Keratinocyte (primary cell): ENCODE data around the gene MAP1LC3B. TPM values are rescaled to one million over a fixed set of nuclear protein-coding genes. Genes with fewer than 3 reads are reported as not detected.

Experiments
- DNase-seq: peaks from one replicate; pipeline ENCODE4 v3.0.0-alpha.2; 2011; ENCODE audit warnings: low read depth, missing footprints, low spot score
- FAIRE-seq: peaks from 2 replicates; lab custom pipeline; 2011; peaks lifted over from hg19 to GRCh38; lab: Jason Lieb, UNC
- H2AFZ ChIP-seq: 2 replicates; pipeline ENCODE4 v1.6.0; 2012; ENCODE audit warnings: low read length, control low read depth, inconsistent platforms; ENCODE audit not compliant: control insufficient read depth
- H3K27ac ChIP-seq: 2 replicates; pipeline ENCODE4 v1.5.1; 2011; ENCODE audit warnings: low read length; ENCODE audit not compliant: control insufficient read depth, insufficient read depth
- H3K27me3 ChIP-seq: 3 replicates; pipeline ENCODE4 v1.6.0; 2011; ENCODE audit warnings: low read length; ENCODE audit not compliant: control insufficient read depth, insufficient read depth; ENCODE audit errors: extremely low read depth
- H3K36me3 ChIP-seq, 2 experiments: 2 replicates in 1 of 2; 3 replicates in 1 of 2; pipeline ENCODE4 v1.5.1; 2011; ENCODE audit warnings: low read length in 2 of 2, mild to moderate bottlenecking in 1 of 2; ENCODE audit not compliant: control insufficient read depth in 2 of 2, insufficient read depth in 2 of 2; ENCODE audit errors: extremely low read depth in 1 of 2
- H3K4me1 ChIP-seq: 3 replicates; pipeline ENCODE4 v1.5.1; 2011; ENCODE audit warnings: low read length; ENCODE audit not compliant: control insufficient read depth, insufficient read depth; ENCODE audit errors: extremely low read depth
- H3K4me2 ChIP-seq: 3 replicates; pipeline ENCODE4 v1.6.0; 2011; ENCODE audit warnings: low read depth, low read length; ENCODE audit not compliant: control insufficient read depth, insufficient read depth; ENCODE audit errors: extremely low read depth
- H3K4me3 ChIP-seq, 3 experiments: fragments of 200-600 bp in 1 of 3; sonication (generic) in 1 of 3; 2 replicates in 2 of 3; 3 replicates in 1 of 3; pipeline ENCODE4 v1.5.1; 2011 to 2016; ENCODE audit warnings: low read length in 3 of 3, mild to moderate bottlenecking in 3 of 3, control low read depth in 2 of 3, inconsistent platforms in 1 of 3, low read depth in 1 of 3, mixed read lengths in 1 of 3, mixed run types in 1 of 3, moderate library complexity in 1 of 3; ENCODE audit not compliant: control insufficient read depth in 2 of 3, insufficient read depth in 2 of 3; ENCODE audit errors: extremely low read depth in 1 of 3
- H3K79me2 ChIP-seq: 2 replicates; pipeline ENCODE4 v1.6.0; 2012; ENCODE audit warnings: low read length; ENCODE audit not compliant: control insufficient read depth, insufficient read depth
- H3K9ac ChIP-seq: 3 replicates; pipeline ENCODE4 v1.6.0; 2011; ENCODE audit warnings: low read length; ENCODE audit not compliant: control insufficient read depth, insufficient read depth; ENCODE audit errors: extremely low read depth
- H3K9me1 ChIP-seq: 3 replicates; pipeline ENCODE4 v1.6.0; 2011; ENCODE audit warnings: low read length; ENCODE audit not compliant: control insufficient read depth, insufficient read depth; ENCODE audit errors: extremely low read depth
- H3K9me3 ChIP-seq: 2 replicates; pipeline ENCODE4 v1.5.1; 2012; ENCODE audit warnings: low read depth, low read length; ENCODE audit not compliant: control insufficient read depth
- H4K20me1 ChIP-seq: 3 replicates; pipeline ENCODE4 v1.6.0; 2011; ENCODE audit warnings: low read length; ENCODE audit not compliant: control insufficient read depth, insufficient read depth; ENCODE audit errors: extremely low read depth
- CTCF ChIP-seq, 3 experiments: IDR thresholded peaks in 1 of 3; conservative IDR thresholded peaks in 1 of 3; optimal IDR thresholded peaks in 1 of 3; 2 replicates in 2 of 3; 3 replicates in 1 of 3; pipeline versions ENCODE3 to v1.5.1; 2011; ENCODE audit warnings: low read length in 3 of 3, mild to moderate bottlenecking in 3 of 3, moderate library complexity in 2 of 3, control low read depth in 1 of 3, inconsistent platforms in 1 of 3; ENCODE audit not compliant: insufficient read depth in 2 of 3; ENCODE audit errors: extremely low read depth in 1 of 3
- EZH2 ChIP-seq: IDR thresholded peaks from one replicate; pipeline ENCODE4 v1.6.1; 2012; ENCODE audit warnings: inconsistent platforms, mild to moderate bottlenecking, low read length, moderate library complexity
- dilution Hi-C: fragments of 300-500 bp; cut with MboI; formaldehyde crosslinking; loops from one replicate; pipeline ENCODE4 v1.7.0; 2020; ENCODE audit warnings: low sequenced_read_pairs; ENCODE audit not compliant: extremely low pct_ligation_motif_present
- polyA plus RNA-seq, 5 experiments: library from polyadenylated mRNA; depleted of rRNA in 3 of 5; stranded (reverse) in 3 of 5; stranded (forward) in 1 of 5; unstranded in 1 of 5; fragments of >200 nt; gene quantifications; 1 replicate in 1 of 5; 2 replicates in 3 of 5; 3 replicates in 1 of 5; pipeline versions ENCODE4 v1.2.1 to v1.2.3, GENCODE V29; 2011 to 2012; ENCODE audit warnings: missing spikeins in 2 of 5, low read depth in 1 of 5, low replicate concordance in 1 of 5

Gene MAP1LC3B
- polyA plus RNA-seq, 1 donor (not counting 4 experiments of a cell fraction or from before 2014, with no cell fraction given): 50.3 TPM

- peaks cover 11 to 19% of the 10 kb centered on the region in 2 experiments for H3K36me3 ChIP-seq
- H2AFZ ChIP-seq: no peak overlapping the region
- dilution Hi-C loops: no loop called here
- H3K4me3 ChIP-seq: no peak overlapping the region
- no peaks in the 10 kb centered on the region for H3K9me3 ChIP-seq
- no peaks in the 10 kb centered on the region for H3K9me1 ChIP-seq
- H3K79me2 ChIP-seq: peaks cover 16% of the 10 kb centered on the region
- H4K20me1 ChIP-seq: no peaks in the 10 kb centered on the region
- FAIRE-seq (no peak), DNase-seq (no peak)
- H3K27ac ChIP-seq: no peak overlapping the region
- no peaks in the 10 kb centered on the region for H3K27me3 ChIP-seq
- TF ChIP-seq CTCF (optimal IDR thresholded peaks at IDR 0.05 in 1 of 3, IDR thresholded peaks at IDR 0.05 in 1 of 3, conservative IDR thresholded peaks at IDR 0.05 in 1 of 3; ENCODE audit: extremely low read depth in 1 of 3, insufficient read depth in 2 of 3, low read length in 3 of 3) (no peak), EZH2 (no peak)
- H3K4me2 ChIP-seq: no peak overlapping the region
- H3K4me1 ChIP-seq: peaks cover 5% of the 10 kb centered on the region
- no peak overlapping the region for H3K9ac ChIP-seq
Measured at GRCh38 chr16:87345726-87346424, 46.3 kb upstream of the MAP1LC3B start.

GRCh38 chr16:87346517-87347060, 45.5 kb upstream of the MAP1LC3B start:
- dilution Hi-C loops: no loop called here
- H4K20me1 ChIP-seq: no peaks in the 10 kb centered on the region
- H3K4me3 ChIP-seq: no peak overlapping the region
- H3K4me2 ChIP-seq: no peak overlapping the region
- H3K9ac ChIP-seq: no peak overlapping the region
- no peak overlapping the region for H2AFZ ChIP-seq
- FAIRE-seq (no peak), DNase-seq (no peak)
- no peaks in the 10 kb centered on the region for H3K9me3 ChIP-seq
- H3K4me1 ChIP-seq: peaks cover 5% of the 10 kb centered on the region
- no peaks in the 10 kb centered on the region for H3K9me1 ChIP-seq
- no peak for TF ChIP-seq EZH2
- no peak for TF ChIP-seq CTCF (optimal IDR thresholded peaks at IDR 0.05 in 1 of 3, IDR thresholded peaks at IDR 0.05 in 1 of 3, conservative IDR thresholded peaks at IDR 0.05 in 1 of 3; ENCODE audit: extremely low read depth in 1 of 3, insufficient read depth in 2 of 3, low read length in 3 of 3)
- H3K27me3 ChIP-seq: no peaks in the 10 kb centered on the region
- peaks cover 11 to 19% of the 10 kb centered on the region in 2 experiments for H3K36me3 ChIP-seq
- peaks cover 18% of the 10 kb centered on the region for H3K79me2 ChIP-seq
- H3K27ac ChIP-seq: no peak overlapping the region
